NCI-H2196 (cell line): Measurements from ENCODE around the gene NTNG1.

Experiments
- DNase-seq: peaks from one replicate; lab custom pipeline; 2025; ENCODE audit not compliant: unreplicated experiment; lab: John Stamatoyannopoulos, UW

Gene NTNG1

GRCh38 chr1:107254306-107254705, 113.5 kb downstream of the NTNG1 start:
- no peak for DNase-seq

- no peak for DNase-seq
Observed at GRCh38 chr1:107255469-107255868, 114.6 kb downstream of the NTNG1 start.

GRCh38 chr1:107262467-107263286, 121.8 kb downstream of the NTNG1 start:
- DNase-seq, result no peak

GRCh38 chr1:107263291-107263915, 122.6 kb downstream of the NTNG1 start:
- no peak for DNase-seq

- no peak for DNase-seq
Observed at GRCh38 chr1:107264007-107264406, 123.2 kb downstream of the NTNG1 start.

- no peak for DNase-seq
Observed at GRCh38 chr1:107264561-107264960, 123.7 kb downstream of the NTNG1 start.

GRCh38 chr1:107267489-107267888, 126.7 kb downstream of the NTNG1 start:
- no peak for DNase-seq

GRCh38 chr1:107272321-107272720, 131.5 kb downstream of the NTNG1 start:
- no peak for DNase-seq

GRCh38 chr1:107273515-107273914, 132.7 kb downstream of the NTNG1 start:
- DNase-seq, result no peak

GRCh38 chr1:107274227-107274626, 133.4 kb downstream of the NTNG1 start:
- no peak for DNase-seq

- DNase-seq, result no peak
Observed at GRCh38 chr1:107276247-107276646, 135.4 kb downstream of the NTNG1 start.

- DNase-seq, result peak; percentile 6
Observed at GRCh38 chr1:107277022-107277421, 136.2 kb downstream of the NTNG1 start.

- no peak for DNase-seq
Observed at GRCh38 chr1:107286125-107286524, 145.3 kb downstream of the NTNG1 start.

- DNase-seq, result no peak
Observed at GRCh38 chr1:107291987-107292386, 151.1 kb downstream of the NTNG1 start.

- no peak for DNase-seq
Observed at GRCh38 chr1:107293901-107294613, 153.2 kb downstream of the NTNG1 start.

- no peak for DNase-seq
Observed at GRCh38 chr1:107294686-107295085, 153.8 kb downstream of the NTNG1 start.

GRCh38 chr1:107297681-107298080, 156.8 kb downstream of the NTNG1 start:
- no peak for DNase-seq

GRCh38 chr1:107298526-107298925, 157.7 kb downstream of the NTNG1 start:
- DNase-seq, result no peak

GRCh38 chr1:107299521-107299920, 158.7 kb downstream of the NTNG1 start:
- DNase-seq, result no peak

- DNase-seq, result no peak
Observed at GRCh38 chr1:107309962-107310361, 169.1 kb downstream of the NTNG1 start.

GRCh38 chr1:107315652-107316051, 174.8 kb downstream of the NTNG1 start:
- DNase-seq, result no peak

GRCh38 chr1:107318932-107319331, 178.1 kb downstream of the NTNG1 start:
- no peak for DNase-seq
